ENCODE results near the gene RTEL1.
A peak's percentile ranks its signal among the peaks of the same experiment; 100 is the strongest.
"Not testable (repeated sequence)": the region's sequence is repeated elsewhere in the genome, so short reads cannot be mapped to it uniquely, and the experiment has no call there.

Gene RTEL1

DNA sequence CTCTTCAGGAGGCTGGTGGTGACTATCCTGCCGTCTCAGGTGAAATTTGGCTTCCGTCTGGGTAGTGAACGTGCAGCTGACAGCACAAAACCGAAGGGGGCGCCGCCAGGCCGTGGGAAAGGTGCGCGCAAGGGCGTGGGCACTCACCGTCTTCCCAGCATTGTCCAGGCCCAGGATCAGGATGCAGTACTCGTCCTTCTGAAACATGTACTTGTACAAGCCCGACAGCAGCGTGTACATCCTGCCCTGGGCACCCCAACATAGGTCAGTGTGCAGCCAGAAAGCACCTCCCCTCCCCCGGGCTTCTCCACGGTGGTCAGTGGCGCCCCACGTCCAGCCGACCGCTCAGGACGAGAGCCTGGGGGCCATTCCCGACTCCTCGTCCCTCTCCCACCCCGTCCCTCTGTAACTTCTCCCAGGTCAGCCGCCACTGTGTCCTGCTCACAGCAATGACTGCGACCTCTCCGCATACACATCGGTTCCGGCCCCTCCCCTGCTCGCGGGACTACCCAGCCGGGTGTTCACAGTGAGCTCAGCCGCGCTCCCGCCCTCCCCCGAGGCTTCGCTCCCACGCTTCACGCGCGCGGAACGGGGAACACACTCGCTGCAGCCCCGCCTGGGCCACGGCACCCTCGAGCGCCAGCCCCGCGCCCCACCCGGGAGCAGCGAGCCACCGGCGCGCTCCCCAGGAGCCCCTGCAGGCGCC, 48.9 kb downstream of the RTEL1 start:
- H3K9me3 ChIP-seq (ENCODE audit: control insufficient read depth, low read length), result no peaks in the 10 kb centered on the region
- 8 to 9% methylated on average over 56 of the region's 56 CpGs for WGBS, 2 experiments
- no peaks in the 10 kb centered on the region for H3K27me3 ChIP-seq (ENCODE audit: control insufficient read depth, insufficient read depth, low read length, poor library complexity, severe bottlenecking)
- peaks cover 22% of the 10 kb centered on the region for H3K36me3 ChIP-seq (ENCODE audit: control insufficient read depth, insufficient read depth, low read length)
- peak overlapping the region; percentile 95 for H3K4me3 ChIP-seq (ENCODE audit: insufficient read depth, low read depth, low read length)
- H3K4me1 ChIP-seq (ENCODE audit: control insufficient read depth, insufficient read depth, low read length), result peaks cover 5% of the 10 kb centered on the region
- peak overlapping the region; percentile 60 for H3K27ac ChIP-seq (ENCODE audit: insufficient read depth, low read depth, low read length, poor library complexity, severe bottlenecking)

DNA sequence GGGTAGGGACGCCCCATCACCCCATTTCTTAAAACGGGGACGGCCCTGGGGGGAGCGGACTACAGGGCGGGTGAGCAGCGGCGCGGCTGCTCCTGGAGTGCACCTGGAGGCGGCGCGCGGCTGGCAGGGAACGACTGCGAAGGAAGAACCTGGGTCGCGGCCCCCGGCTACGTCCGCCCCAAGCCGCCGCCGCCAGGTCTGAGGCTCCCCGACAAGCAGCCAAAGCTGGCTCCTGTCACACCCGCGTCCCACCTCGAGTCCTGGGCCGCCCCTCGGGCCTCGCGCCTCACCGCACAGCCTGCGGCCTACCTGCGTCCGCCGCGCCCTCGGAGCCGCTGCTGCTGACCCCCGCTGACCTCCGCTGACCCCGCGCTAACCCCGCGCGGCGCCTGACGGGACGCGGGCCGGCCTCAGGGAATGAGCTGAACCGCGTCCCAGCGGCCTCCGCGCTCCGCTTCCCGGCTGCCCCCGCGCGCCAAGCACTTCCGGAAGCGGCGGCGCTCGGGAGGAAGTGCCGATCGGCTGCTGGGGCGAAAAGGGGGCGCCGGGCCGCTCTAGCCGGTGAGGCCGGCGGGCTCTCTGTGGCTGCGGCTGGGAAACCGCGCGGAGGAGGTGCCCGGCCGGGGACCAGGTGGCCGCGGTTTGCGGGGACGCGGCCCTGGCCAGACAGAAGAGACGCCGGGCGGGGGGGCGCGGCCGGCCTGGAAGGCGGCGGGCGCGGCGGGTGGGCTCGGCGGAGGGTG, 49.6 kb downstream of the RTEL1 start, which contains the start of the genes ARFRP1 and ZGPAT:
Gene ARFRP1 (minus strand): TSS at position 419 of the 743 bp plus-strand sequence. CDS start 885 bp downstream, outside the sequence.
Gene ZGPAT (plus strand): TSS at position 482 of the 743 bp plus-strand sequence. CDS start 542 bp downstream, outside the sequence.
- peaks cover 30% of the 10 kb centered on the region for H3K36me3 ChIP-seq (ENCODE audit: control insufficient read depth, insufficient read depth, low read length)
- H3K27me3 ChIP-seq (ENCODE audit: control insufficient read depth, insufficient read depth, low read length, poor library complexity, severe bottlenecking), result no peaks in the 10 kb centered on the region
- peaks cover 5% of the 10 kb centered on the region for H3K4me1 ChIP-seq (ENCODE audit: control insufficient read depth, insufficient read depth, low read length)
- peak within 1 kb of the TSS; percentile 60 for H3K27ac ChIP-seq (ENCODE audit: insufficient read depth, low read depth, low read length, poor library complexity, severe bottlenecking)
- peak within 1 kb of the TSS; percentile 95 for H3K4me3 ChIP-seq (ENCODE audit: insufficient read depth, low read depth, low read length)
- 0% methylated on average over 98 of the region's 98 CpGs for WGBS, 2 experiments
- no peaks in the 10 kb centered on the region for H3K9me3 ChIP-seq (ENCODE audit: control insufficient read depth, low read length)

DNA sequence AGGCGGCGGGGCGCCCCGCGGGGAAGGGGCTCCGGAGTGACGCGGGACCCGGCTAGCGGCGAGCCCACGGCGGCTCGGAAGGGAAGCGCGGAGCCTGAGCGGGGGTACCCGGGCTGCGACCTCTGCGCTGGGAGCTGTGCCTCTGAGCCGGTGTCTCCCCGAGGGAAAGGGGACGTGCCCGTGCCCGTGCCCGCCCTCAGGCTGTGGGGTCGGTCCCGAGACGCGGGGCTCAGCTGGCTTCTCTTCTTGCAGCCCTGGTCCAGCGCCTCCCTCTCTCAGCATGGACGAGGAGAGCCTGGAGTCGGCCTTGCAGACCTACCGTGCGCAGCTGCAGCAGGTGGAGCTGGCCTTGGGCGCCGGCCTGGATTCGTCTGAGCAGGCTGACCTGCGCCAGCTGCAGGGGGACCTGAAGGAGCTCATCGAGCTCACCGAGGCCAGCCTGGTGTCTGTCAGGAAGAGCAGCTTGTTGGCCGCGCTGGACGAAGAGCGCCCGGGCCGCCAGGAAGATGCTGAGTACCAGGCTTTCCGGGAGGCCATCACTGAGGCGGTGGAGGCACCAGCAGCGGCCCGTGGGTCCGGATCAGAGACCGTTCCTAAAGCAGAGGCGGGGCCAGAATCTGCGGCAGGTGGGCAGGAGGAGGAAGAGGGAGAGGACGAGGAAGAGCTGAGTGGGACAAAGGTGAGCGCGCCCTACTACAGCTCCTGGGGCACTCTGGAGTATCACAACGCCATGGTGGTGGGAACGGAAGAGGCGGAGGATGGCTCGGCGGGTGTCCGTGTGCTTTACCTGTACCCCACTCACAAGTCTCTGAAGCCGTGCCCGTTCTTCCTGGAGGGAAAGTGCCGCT, 50.4 kb downstream of the RTEL1 start:
- no peak overlapping the region for H3K27ac ChIP-seq (ENCODE audit: insufficient read depth, low read depth, low read length, poor library complexity, severe bottlenecking)
- H3K36me3 ChIP-seq (ENCODE audit: control insufficient read depth, insufficient read depth, low read length), result peaks cover 32% of the 10 kb centered on the region
- H3K4me1 ChIP-seq (ENCODE audit: control insufficient read depth, insufficient read depth, low read length), result peaks cover 5% of the 10 kb centered on the region
- peak overlapping the region; percentile 95 for H3K4me3 ChIP-seq (ENCODE audit: insufficient read depth, low read depth, low read length)
- no peaks in the 10 kb centered on the region for H3K27me3 ChIP-seq (ENCODE audit: control insufficient read depth, insufficient read depth, low read length, poor library complexity, severe bottlenecking)
- no peaks in the 10 kb centered on the region for H3K9me3 ChIP-seq (ENCODE audit: control insufficient read depth, low read length)
- 28 to 29% methylated on average over 67 of the region's 67 CpGs for WGBS, 2 experiments

DNA sequence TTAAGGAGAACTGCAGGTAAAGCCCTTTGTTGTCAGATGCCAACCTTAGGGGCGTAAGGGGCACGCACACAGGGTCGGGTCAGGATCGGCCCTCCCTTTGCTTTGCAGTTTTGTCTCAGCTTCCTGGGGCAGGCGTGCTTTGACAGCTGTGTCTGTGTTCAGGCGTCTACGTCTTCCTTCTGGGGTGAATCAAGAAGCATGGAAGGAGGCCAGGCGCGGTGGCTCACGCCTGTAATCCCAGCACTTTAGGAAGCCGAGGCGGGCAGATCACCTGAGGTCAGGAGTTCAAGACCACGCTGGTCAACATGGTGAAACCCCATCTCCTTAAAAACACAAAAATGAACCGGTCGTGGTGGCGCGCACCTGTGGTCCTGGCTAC, 51.0 kb downstream of the RTEL1 start:
- Histone ChIP-seq H3K4me1 (ENCODE audit: control insufficient read depth, insufficient read depth, low read length) (peaks cover 5% of the 10 kb centered on the region), H3K9me3 (ENCODE audit: control insufficient read depth, low read length) (no peaks in the 10 kb centered on the region), H3K27ac (ENCODE audit: insufficient read depth, low read depth, low read length, poor library complexity, severe bottlenecking) (no peak overlapping the region), H3K27me3 (ENCODE audit: control insufficient read depth, insufficient read depth, low read length, poor library complexity, severe bottlenecking) (no peaks in the 10 kb centered on the region), H3K36me3 (ENCODE audit: control insufficient read depth, insufficient read depth, low read length) (peaks cover 32% of the 10 kb centered on the region), H3K4me3 (ENCODE audit: insufficient read depth, low read depth, low read length) (peak overlapping the region; percentile 95)
- 95% methylated on average over 17 of the region's 17 CpGs for WGBS, 2 experiments

DNA sequence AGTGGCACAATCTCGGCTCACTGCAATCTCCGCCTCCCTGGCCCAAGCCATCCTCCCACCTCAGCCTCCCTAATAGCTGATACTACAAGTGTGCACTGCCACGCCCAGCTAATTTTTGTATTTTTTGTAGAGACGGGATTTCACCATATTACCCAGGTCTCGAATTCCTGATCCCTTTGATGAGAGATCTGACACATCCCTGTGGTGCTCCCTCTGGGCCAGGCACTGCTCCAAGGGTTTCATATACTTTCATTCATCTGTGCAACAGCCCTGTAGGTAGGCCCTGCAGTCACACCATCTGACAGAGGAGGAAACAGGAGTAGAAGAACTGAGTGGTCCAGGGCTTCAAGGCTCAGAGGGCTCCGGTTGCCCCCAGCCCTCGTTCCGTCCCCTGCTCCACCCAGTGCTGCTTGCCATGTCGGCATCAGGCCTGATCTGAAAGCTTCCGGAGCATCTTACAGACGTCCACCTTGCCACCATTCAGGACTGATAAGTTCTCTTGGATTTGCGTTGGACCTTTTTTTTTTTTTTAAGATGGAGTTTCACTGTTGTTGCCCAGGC, 53.1 kb downstream of the RTEL1 start:
- 86 to 87% methylated on average over 12 of the region's 12 CpGs for WGBS, 2 experiments
- H3K36me3 ChIP-seq (ENCODE audit: control insufficient read depth, insufficient read depth, low read length), result peaks cover 31% of the 10 kb centered on the region
- H3K27me3 ChIP-seq (ENCODE audit: control insufficient read depth, insufficient read depth, low read length, poor library complexity, severe bottlenecking), result no peaks in the 10 kb centered on the region
- no peak overlapping the region for H3K4me3 ChIP-seq (ENCODE audit: insufficient read depth, low read depth, low read length)
- peaks cover 5% of the 10 kb centered on the region for H3K4me1 ChIP-seq (ENCODE audit: control insufficient read depth, insufficient read depth, low read length)
- no peak overlapping the region for H3K27ac ChIP-seq (ENCODE audit: insufficient read depth, low read depth, low read length, poor library complexity, severe bottlenecking)
- H3K9me3 ChIP-seq (ENCODE audit: control insufficient read depth, low read length), result no peaks in the 10 kb centered on the region

DNA sequence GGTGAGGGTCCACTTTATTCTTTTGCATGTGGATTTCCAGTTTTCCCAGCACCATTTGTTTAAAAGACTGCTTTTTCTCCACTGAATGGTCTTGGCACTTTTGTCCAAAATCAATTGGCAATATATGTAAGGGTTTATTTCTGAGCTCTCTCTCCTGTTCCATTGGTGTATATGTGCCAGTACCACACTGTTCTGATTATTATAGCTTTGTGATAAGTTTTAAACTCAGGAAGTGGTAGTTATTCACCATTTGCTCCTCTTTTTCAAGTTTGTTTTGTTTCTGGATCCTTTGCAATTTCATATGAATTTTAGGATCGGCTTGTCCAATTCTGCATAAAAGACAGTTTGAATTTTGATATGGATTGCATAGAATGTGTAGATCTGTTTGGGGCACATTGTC, 54.1 kb downstream of the RTEL1 start:
- H3K36me3 ChIP-seq (ENCODE audit: control insufficient read depth, insufficient read depth, low read length), result peaks cover 27% of the 10 kb centered on the region
- H3K9me3 ChIP-seq (ENCODE audit: control insufficient read depth, low read length), result no peaks in the 10 kb centered on the region
- H3K27ac ChIP-seq (ENCODE audit: insufficient read depth, low read depth, low read length, poor library complexity, severe bottlenecking), result no peak overlapping the region
- peaks cover 5% of the 10 kb centered on the region for H3K4me1 ChIP-seq (ENCODE audit: control insufficient read depth, insufficient read depth, low read length)
- 96 to 100% methylated on average over 1 of the region's 1 CpG for WGBS, 2 experiments
- no peaks in the 10 kb centered on the region for H3K27me3 ChIP-seq (ENCODE audit: control insufficient read depth, insufficient read depth, low read length, poor library complexity, severe bottlenecking)
- H3K4me3 ChIP-seq (ENCODE audit: insufficient read depth, low read depth, low read length), result no peak overlapping the region

DNA sequence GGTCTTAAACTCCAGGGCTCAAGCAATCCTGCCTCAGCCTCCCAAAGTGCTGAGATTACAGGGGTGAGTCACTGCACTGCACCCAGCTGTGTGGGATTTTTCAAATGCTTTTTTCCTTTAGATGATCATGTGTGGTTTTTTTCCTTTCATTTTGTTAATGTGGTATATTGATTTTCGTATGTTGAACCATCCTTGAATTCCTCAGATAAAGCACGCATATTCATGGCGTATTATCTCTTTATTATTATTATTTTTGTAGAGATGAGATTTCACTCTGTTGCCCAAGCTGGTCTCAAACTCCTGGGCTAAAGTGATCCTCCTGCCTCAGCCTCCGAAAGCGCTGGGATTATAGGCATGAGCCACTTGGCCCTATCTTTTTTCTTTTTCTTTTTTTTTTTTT, 56.7 kb downstream of the RTEL1 start:
- Histone ChIP-seq H3K36me3 (ENCODE audit: control insufficient read depth, insufficient read depth, low read length) (peaks cover 32% of the 10 kb centered on the region), H3K27me3 (ENCODE audit: control insufficient read depth, insufficient read depth, low read length, poor library complexity, severe bottlenecking) (no peaks in the 10 kb centered on the region), H3K4me3 (ENCODE audit: insufficient read depth, low read depth, low read length) (no peak overlapping the region), H3K4me1 (ENCODE audit: control insufficient read depth, insufficient read depth, low read length) (no peaks in the 10 kb centered on the region), H3K9me3 (ENCODE audit: control insufficient read depth, low read length) (no peaks in the 10 kb centered on the region), H3K27ac (ENCODE audit: insufficient read depth, low read depth, low read length, poor library complexity, severe bottlenecking) (no peak overlapping the region)
- WGBS, 2 experiments, result 92% methylated on average over 2 to 4 of the region's 5 CpGs

DNA sequence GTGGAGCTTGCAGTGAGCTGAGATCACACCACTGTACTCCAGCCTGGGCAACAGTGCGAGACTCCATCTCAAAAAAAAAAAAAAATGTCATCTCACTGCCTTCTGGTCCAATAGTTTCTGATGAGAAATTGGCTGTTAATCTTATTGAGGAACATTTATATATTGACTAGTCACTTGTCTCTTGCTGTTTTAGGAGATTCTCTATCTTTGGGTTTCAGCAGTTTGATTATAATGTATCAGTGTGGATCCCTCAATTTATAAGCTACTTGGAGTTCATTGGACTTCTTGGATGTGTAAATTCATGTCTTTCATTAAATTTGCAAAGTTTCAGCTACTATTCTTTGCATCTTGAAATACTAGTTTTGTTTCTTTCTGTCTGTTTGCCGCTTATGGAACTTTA, 60.9 kb downstream of the RTEL1 start:
- H3K36me3 ChIP-seq (ENCODE audit: control insufficient read depth, insufficient read depth, low read length), result peaks cover 13% of the 10 kb centered on the region

DNA sequence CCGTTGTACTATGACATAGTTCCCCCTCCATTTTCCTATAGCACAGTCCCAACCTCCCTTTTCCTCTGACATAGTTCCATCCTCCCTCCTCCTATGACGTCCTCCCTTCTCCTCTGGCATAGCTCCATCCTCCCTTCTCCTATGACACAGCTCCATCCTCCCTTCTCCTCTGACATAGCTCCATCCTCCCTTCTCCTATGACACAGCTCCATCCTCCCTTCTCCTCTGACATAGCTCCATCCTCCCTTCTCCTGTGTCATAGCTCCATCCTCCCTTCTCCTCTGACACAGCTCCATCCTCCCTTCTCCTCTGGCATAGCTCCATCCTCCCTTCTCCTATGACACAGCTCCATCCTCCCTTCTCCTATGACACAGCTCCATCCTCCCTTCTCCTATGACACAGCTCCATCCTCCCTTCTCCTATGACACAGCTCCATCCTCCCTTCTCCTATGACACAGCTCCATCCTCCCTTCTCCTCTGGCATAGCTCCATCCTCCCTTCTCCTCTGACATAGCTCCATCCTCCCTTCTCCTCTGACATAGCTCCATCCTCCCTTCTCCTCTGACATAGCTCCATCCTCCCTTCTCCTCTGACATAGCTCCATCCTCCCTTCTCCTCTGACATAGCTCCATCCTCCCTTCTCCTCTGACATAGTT, 65.0 kb downstream of the RTEL1 start:
- not testable (repeated sequence) for H3K27ac ChIP-seq (ENCODE audit: insufficient read depth, low read depth, low read length, poor library complexity, severe bottlenecking); H3K27me3 ChIP-seq (ENCODE audit: control insufficient read depth, insufficient read depth, low read length, poor library complexity, severe bottlenecking); H3K9me3 ChIP-seq (ENCODE audit: control insufficient read depth, low read length); H3K36me3 ChIP-seq (ENCODE audit: control insufficient read depth, insufficient read depth, low read length); H3K4me3 ChIP-seq (ENCODE audit: insufficient read depth, low read depth, low read length); H3K4me1 ChIP-seq (ENCODE audit: control insufficient read depth, insufficient read depth, low read length)
- 90 to 91% methylated on average over 2 of the region's 2 CpGs for WGBS, 2 experiments

More for the DNA sequence above, 60.9 kb downstream of the RTEL1 start:
- Histone ChIP-seq H3K9me3 (ENCODE audit: control insufficient read depth, low read length) (no peaks in the 10 kb centered on the region), H3K4me3 (ENCODE audit: insufficient read depth, low read depth, low read length) (no peak overlapping the region), H3K27me3 (ENCODE audit: control insufficient read depth, insufficient read depth, low read length, poor library complexity, severe bottlenecking) (no peaks in the 10 kb centered on the region), H3K27ac (ENCODE audit: insufficient read depth, low read depth, low read length, poor library complexity, severe bottlenecking) (no peak overlapping the region), H3K4me1 (ENCODE audit: control insufficient read depth, insufficient read depth, low read length) (no peaks in the 10 kb centered on the region)
- 96 to 97% methylated on average over 2 of the region's 2 CpGs for WGBS, 2 experiments
